HCT116 (cell line): ENCODE measurements around the gene ZCCHC2. TPM values are rescaled to one million over a fixed set of nuclear protein-coding genes. Genes with fewer than 3 reads are reported as not detected.

Source experiments
- ATAC-seq: fragments of 200-7000 bp; cut with Tn5 transposase; 2 replicates; pipeline ENCODE4 v1.9.1; 2020; ENCODE audit warnings: mild to moderate bottlenecking, moderate library complexity
- BruUV-seq: library from RNA; stranded (reverse); fragments of 400-500 nt; replicated peaks from 2 replicates; lab custom pipeline; 2021; lab: Mats Ljungman, UMichigan
- CTCF ChIA-PET: fragments of 300-600 bp; sonication (Branson Sonifier 250); formaldehyde crosslinking; loops from one replicate; lab custom pipeline; 2021; ENCODE audit warnings: antibody characterized with exemption; lab: Charles Lee
- POLR2A ChIA-PET: fragments of 300-600, 350-600 bp; sonication (Branson Sonifier 250); formaldehyde crosslinking; loops from one replicate; lab custom pipeline; 2021; ENCODE audit warnings: antibody characterized with exemption; lab: Charles Lee
- RAD21 ChIA-PET, 2 experiments: fragments of 300-600 bp; sonication (Branson Sonifier 250); formaldehyde crosslinking; loops; one replicate each; lab custom pipeline; 2023; ENCODE audit warnings: low total read pairs in 2 of 2; ENCODE audit not compliant: uncharacterized antibody in 2 of 2, unreplicated experiment in 2 of 2, low non-redundant PET in 1 of 2; lab: Charles Lee
- DNase-seq: peaks from one replicate; pipeline ENCODE4 v3.0.0-alpha.2; 2010; ENCODE audit warnings: low read depth, low spot score
- H2AFZ ChIP-seq: fragments of 200-600 bp; shearing (Covaris generic), sonication (generic); 2 replicates; pipeline ENCODE4 v1.6.1; 2017; ENCODE audit warnings: low read depth, mixed run types, mixed read lengths, antibody characterized with exemption, low read length; ENCODE audit not compliant: poor library complexity, severe bottlenecking
- H3K27ac ChIP-seq: 2 replicates; pipeline ENCODE4 v1.5.1; 2012; ENCODE audit warnings: low read depth, low read length
- H3K27me3 ChIP-seq: fragments of 200-600 bp; sonication (generic); 2 replicates; pipeline ENCODE4 v1.6.1; 2016; ENCODE audit warnings: mixed run types, low read length, mixed read lengths; ENCODE audit not compliant: insufficient read depth
- H3K36me3 ChIP-seq, 2 experiments: fragments of 200-500 bp in 1 of 2; fragments of 200-600 bp in 1 of 2; sonication (Bioruptor generic) in 1 of 2; sonication (generic) in 1 of 2; 2 replicates each; pipeline versions ENCODE4 v1.5.1 to v1.6.1; 2014 to 2016; ENCODE audit warnings: low read length in 2 of 2, inconsistent platforms in 1 of 2, mixed read lengths in 1 of 2, mixed run types in 1 of 2; ENCODE audit not compliant: insufficient read depth in 2 of 2, control insufficient read depth in 1 of 2
- H3K4me1 ChIP-seq, 2 experiments: fragments of 200-600 bp in 1 of 2; sonication (generic) in 1 of 2; 2 replicates each; pipeline versions ENCODE4 v1.5.1 to v1.6.1; 2012 to 2017; ENCODE audit warnings: low read length in 2 of 2, inconsistent platforms in 1 of 2, mild to moderate bottlenecking in 1 of 2, mixed read lengths in 1 of 2, mixed run types in 1 of 2, moderate library complexity in 1 of 2; ENCODE audit not compliant: insufficient read depth in 2 of 2, control insufficient read depth in 1 of 2
- H3K4me2 ChIP-seq: fragments of 200-600 bp; sonication (generic); 2 replicates; pipeline ENCODE4 v1.6.1; 2017; ENCODE audit warnings: mixed run types, low read length, mixed read lengths
- H3K4me3 ChIP-seq, 2 experiments: fragments of 200-600 bp in 1 of 2; sonication (generic) in 1 of 2; replicated peaks in 1 of 2; 2 replicates each; pipeline ENCODE4 v1.5.1; 2011 to 2016; ENCODE audit warnings: low read length in 2 of 2, control low read depth in 1 of 2, low read depth in 1 of 2, mild to moderate bottlenecking in 1 of 2, mixed read lengths in 1 of 2, mixed run types in 1 of 2
- H3K79me2 ChIP-seq: fragments of 200-600 bp; sonication (generic); 2 replicates; pipeline ENCODE4 v1.6.1; 2017; ENCODE audit warnings: mild to moderate bottlenecking, mixed run types, low read length, moderate library complexity, mixed read lengths; ENCODE audit not compliant: insufficient read depth
- H3K9ac ChIP-seq: fragments of 200-600 bp; sonication (generic); 2 replicates; pipeline ENCODE4 v1.6.1; 2016; ENCODE audit warnings: low read length, mixed read lengths
- H3K9me2 ChIP-seq: fragments of 200-600 bp; sonication (generic), shearing (Covaris generic); 2 replicates; pipeline ENCODE4 v1.6.1; 2017; ENCODE audit warnings: mixed run types, mild to moderate bottlenecking, moderate library complexity; ENCODE audit not compliant: insufficient read depth
- H3K9me3 ChIP-seq, 2 experiments: fragments of 200-500 bp in 1 of 2; fragments of 200-600 bp in 1 of 2; sonication (Bioruptor generic) in 1 of 2; sonication (generic) in 1 of 2; 2 replicates each; pipeline ENCODE4 v1.6.1; 2014 to 2017; ENCODE audit warnings: low read length in 2 of 2, mixed read lengths in 2 of 2, inconsistent platforms in 1 of 2, low read depth in 1 of 2, mild to moderate bottlenecking in 1 of 2, mixed run types in 1 of 2, moderate library complexity in 1 of 2; ENCODE audit not compliant: control insufficient read depth in 1 of 2, insufficient read depth in 1 of 2
- H4K20me1 ChIP-seq: fragments of 200-600 bp; sonication (generic), shearing (Covaris generic); 2 replicates; pipeline ENCODE4 v1.6.1; 2017; ENCODE audit warnings: mixed run types, mild to moderate bottlenecking, moderate library complexity; ENCODE audit not compliant: insufficient read depth
- EGR1 ChIP-seq: IDR thresholded peaks from 2 replicates; pipeline ENCODE4 v1.6.1; 2012; ENCODE audit warnings: low read depth
- ELF1 ChIP-seq: IDR thresholded peaks from 2 replicates; pipeline ENCODE4 v1.6.1; 2012; ENCODE audit warnings: low read depth, borderline replicate concordance
- EZH2phosphoT487 ChIP-seq: fragments of 200-600 bp; IDR thresholded peaks from 2 replicates; pipeline ENCODE4 v1.6.1; 2018; ENCODE audit warnings: antibody characterized with exemption, borderline replicate concordance
- FOSL1 ChIP-seq: IDR thresholded peaks from 2 replicates; pipeline ENCODE4 v1.6.1; 2012; ENCODE audit warnings: low read depth
- YY1 ChIP-seq: IDR thresholded peaks from 2 replicates; pipeline ENCODE4 v1.6.1; 2011; ENCODE audit warnings: low read length, low read depth, moderate library complexity, mild to moderate bottlenecking; ENCODE audit not compliant: insufficient replicate concordance; ENCODE audit errors: extremely low read depth
- ZFX ChIP-seq: fragments of 450-650 bp; IDR thresholded peaks from 2 replicates; pipeline ENCODE4 v1.6.1; 2017
- intact Hi-C: fragments of 100-400 bp; cut with micrococcal nuclease; formaldehyde crosslinking; loops from 2 replicates; pipeline ENCODE4 v1.10.0; 2022
- total RNA-seq: library from RNA; stranded (reverse); gene quantifications from one replicate; pipeline ENCODE4 v1.2.1, GENCODE V29; 2021; ENCODE audit not compliant: unreplicated experiment
- TF ChIP-seq, protein P1 (sequence below), 3 experiments: fragments of 200-600 bp in 1 of 3; sonication (generic) in 1 of 3; IDR thresholded peaks in 2 of 3; conservative IDR thresholded peaks in 1 of 3; 2 replicates each; pipeline ENCODE4 v1.5.1; 2012 to 2017; ENCODE audit warnings: low read depth in 2 of 3, low read length in 2 of 3, antibody characterized with exemption in 1 of 3, borderline replicate concordance in 1 of 3, control low read depth in 1 of 3, mild to moderate bottlenecking in 1 of 3, mixed read lengths in 1 of 3, mixed run types in 1 of 3, moderate library complexity in 1 of 3; ENCODE audit not compliant: insufficient read depth in 1 of 3
- TF ChIP-seq, protein P2 (sequence below): IDR thresholded peaks from 2 replicates; pipeline ENCODE4 v1.6.1; 2012

Gene ZCCHC2
- total RNA-seq, 1 experiment from 2014 or later = 17.7 TPM

DNA sequence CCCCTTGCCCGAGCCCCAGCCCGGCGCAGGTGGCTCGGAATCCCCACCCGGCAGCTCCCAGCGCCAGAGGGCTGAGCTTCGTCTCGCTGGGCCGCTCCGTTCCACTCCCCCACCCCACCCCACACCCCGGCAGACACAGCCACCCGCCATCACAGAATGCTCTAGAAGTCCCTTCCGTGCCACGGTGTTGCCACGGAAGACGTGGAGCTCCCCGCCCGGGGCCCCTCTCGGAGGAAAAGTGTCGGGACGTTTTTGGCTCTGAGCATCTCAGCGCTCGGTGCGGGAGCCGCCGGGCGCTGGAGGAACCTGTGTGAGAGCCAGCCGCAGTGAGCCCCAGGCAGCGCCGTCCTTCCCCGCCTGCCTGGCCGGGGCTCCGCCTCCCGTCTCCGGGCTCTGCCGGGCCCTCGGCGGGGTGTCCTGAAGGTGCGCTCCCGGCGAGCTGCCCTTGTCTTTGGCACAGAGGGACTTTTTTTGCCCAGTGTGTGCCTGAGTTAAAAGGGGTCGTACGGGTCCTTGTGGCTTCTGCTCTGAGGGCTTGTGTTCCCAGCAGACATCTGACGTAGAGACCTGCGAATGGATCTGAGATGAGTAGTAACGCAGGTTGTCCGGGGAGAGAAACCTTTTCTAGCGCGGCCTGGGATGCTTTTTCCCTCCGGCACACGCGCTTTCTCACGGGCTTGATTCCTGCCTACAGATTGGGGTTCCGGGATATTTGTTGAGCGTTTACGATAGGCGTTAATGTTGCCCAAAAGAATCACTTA, 1.8 kb downstream of the ZCCHC2 start:
- H3K4me2 ChIP-seq = peak overlapping the region; percentile 93
- POLR2A ChIA-PET = no interaction called here
- RAD21 ChIA-PET = no interaction called here
- ATAC-seq (no peak), DNase-seq (no peak)
- no peaks in the 10 kb centered on the region for H3K36me3 ChIP-seq
- CTCF ChIA-PET = no interaction called here
- no peaks in the 10 kb centered on the region for H4K20me1 ChIP-seq
- peaks cover 59% of the 10 kb centered on the region for H3K79me2 ChIP-seq
- H3K27me3 ChIP-seq = no peaks in the 10 kb centered on the region
- peaks cover 21 to 38% of the 10 kb centered on the region in 2 experiments for H3K4me1 ChIP-seq
- no peaks in the 10 kb centered on the region for H3K9me2 ChIP-seq
- peak overlapping the region; percentile 85 for H3K9ac ChIP-seq
- peak overlapping the region; percentile 96 for H3K27ac ChIP-seq
- intact Hi-C loops = no loop called here
- BruUV-seq = no TSS peak
- TF ChIP-seq EZH2phosphoT487 (no peak), ZFX (no peak), YY1 (no peak), FOSL1 (no peak), EGR1 (no peak), ELF1 (no peak)
- TF ChIP-seq, protein P1, sequence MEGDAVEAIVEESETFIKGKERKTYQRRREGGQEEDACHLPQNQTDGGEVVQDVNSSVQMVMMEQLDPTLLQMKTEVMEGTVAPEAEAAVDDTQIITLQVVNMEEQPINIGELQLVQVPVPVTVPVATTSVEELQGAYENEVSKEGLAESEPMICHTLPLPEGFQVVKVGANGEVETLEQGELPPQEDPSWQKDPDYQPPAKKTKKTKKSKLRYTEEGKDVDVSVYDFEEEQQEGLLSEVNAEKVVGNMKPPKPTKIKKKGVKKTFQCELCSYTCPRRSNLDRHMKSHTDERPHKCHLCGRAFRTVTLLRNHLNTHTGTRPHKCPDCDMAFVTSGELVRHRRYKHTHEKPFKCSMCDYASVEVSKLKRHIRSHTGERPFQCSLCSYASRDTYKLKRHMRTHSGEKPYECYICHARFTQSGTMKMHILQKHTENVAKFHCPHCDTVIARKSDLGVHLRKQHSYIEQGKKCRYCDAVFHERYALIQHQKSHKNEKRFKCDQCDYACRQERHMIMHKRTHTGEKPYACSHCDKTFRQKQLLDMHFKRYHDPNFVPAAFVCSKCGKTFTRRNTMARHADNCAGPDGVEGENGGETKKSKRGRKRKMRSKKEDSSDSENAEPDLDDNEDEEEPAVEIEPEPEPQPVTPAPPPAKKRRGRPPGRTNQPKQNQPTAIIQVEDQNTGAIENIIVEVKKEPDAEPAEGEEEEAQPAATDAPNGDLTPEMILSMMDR (IDR thresholded peaks at IDR 0.05 in 2 of 3, conservative IDR thresholded peaks at IDR 0.05 in 1 of 3; ENCODE audit: borderline replicate concordance in 1 of 3, insufficient read depth in 1 of 3, low read depth in 2 of 3, low read length in 2 of 3) = no peak
- TF ChIP-seq, protein P2, sequence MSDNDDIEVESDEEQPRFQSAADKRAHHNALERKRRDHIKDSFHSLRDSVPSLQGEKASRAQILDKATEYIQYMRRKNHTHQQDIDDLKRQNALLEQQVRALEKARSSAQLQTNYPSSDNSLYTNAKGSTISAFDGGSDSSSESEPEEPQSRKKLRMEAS = no peak
- H2AFZ ChIP-seq = no peak overlapping the region
- H3K4me3 ChIP-seq = peak overlapping the region; percentile 61 to 74
- no peaks in the 10 kb centered on the region for H3K9me3 ChIP-seq
